ENCODE results near the gene FGFR2.

FGFR2 gene

DNA sequence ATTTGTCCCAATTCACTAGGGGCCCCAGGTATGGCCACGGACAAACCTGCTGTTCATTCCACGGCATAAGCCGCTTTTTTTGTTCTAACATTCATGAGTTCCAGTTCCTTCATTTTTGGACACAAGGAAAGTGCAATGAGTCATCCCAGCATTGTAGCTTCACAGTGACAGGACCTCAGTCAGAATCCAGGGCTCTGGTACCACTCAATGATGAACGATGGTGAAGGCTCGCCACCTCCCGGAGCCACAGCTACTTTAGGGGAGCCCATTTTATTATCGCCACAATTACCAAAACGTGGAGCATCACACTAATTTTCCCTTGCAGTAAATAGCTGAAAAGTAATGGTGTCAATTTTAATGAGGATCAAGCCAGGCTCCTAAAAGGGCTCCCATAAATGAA is 62.9 kb downstream of the FGFR2 start:
- DNase-seq (ENCODE audit: extremely low read depth, low read depth): no peak
- H3K4me3 ChIP-seq (replicated peaks; ENCODE audit: low read depth, low read length): no peak overlapping the region
- TF ChIP-seq CTCF (IDR thresholded peaks at IDR 0.05; ENCODE audit: low read depth, low read length, missing control alignments): no peak

- H3K4me3 ChIP-seq (replicated peaks; ENCODE audit: low read depth, low read length): no peak overlapping the region
- DNase-seq (ENCODE audit: extremely low read depth, low read depth): no peak
- TF ChIP-seq CTCF (IDR thresholded peaks at IDR 0.05; ENCODE audit: low read depth, low read length, missing control alignments): no peak
These were observed 65.9 kb downstream of the FGFR2 start for GRCh38 chr10:121532292-121532864.

GRCh38 chr10:121531830-121532178 is 66.4 kb downstream of the FGFR2 start:
- TF ChIP-seq CTCF (IDR thresholded peaks at IDR 0.05; ENCODE audit: low read depth, low read length, missing control alignments): no peak

DNA sequence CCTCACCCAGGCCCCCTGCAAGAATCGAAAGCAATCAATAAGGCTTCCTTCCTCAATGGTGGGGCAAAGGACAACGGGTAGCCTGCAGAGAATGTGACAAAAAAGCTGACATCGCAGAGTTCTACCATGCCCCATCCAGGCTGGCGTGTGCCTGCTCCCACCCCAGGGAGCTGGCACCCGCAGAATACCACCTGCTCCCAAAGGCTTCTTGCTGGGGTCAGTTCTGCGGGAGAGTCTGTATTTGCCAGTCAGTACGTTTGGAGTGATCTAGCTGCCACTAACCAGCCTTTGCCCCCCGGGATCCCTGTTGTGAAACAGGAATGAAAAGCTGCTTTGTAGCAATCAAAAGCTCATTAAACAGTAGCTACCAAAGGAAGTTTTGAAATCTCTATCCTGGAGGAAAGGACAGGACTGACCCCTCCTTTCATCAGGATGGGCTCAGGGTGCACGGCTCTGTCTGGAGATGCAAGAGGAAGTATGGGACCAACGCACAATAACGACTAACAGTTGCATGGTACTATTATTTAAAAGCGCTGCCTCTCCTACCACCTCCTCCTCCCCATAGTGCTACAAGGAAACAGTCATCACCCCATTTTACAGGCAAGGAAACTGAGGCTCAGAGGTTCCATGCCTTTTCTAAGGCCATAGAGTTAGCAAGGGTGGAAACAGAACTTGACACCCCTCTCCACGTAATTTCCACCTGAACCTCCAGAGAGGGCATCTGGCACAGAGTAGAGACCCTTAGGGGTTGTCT is 67.0 kb downstream of the FGFR2 start:
- no peak overlapping the region for H3K4me3 ChIP-seq (replicated peaks; ENCODE audit: low read depth, low read length)
- TF ChIP-seq CTCF (IDR thresholded peaks at IDR 0.05; ENCODE audit: low read depth, low read length, missing control alignments): no peak
- DNase-seq (ENCODE audit: extremely low read depth, low read depth): no peak

More at GRCh38 chr10:121531830-121532178, 66.4 kb downstream of the FGFR2 start:
- no peak overlapping the region for H3K4me3 ChIP-seq (replicated peaks; ENCODE audit: low read depth, low read length)
- DNase-seq (ENCODE audit: extremely low read depth, low read depth): no peak

GRCh38 chr10:121530481-121531075 is 67.7 kb downstream of the FGFR2 start:
- no peak for TF ChIP-seq CTCF (IDR thresholded peaks at IDR 0.05; ENCODE audit: low read depth, low read length, missing control alignments)
- no peak overlapping the region for H3K4me3 ChIP-seq (replicated peaks; ENCODE audit: low read depth, low read length)
- no peak for DNase-seq (ENCODE audit: extremely low read depth, low read depth)

- H3K4me3 ChIP-seq (replicated peaks; ENCODE audit: low read depth, low read length): no peak overlapping the region
- no peak for TF ChIP-seq CTCF (IDR thresholded peaks at IDR 0.05; ENCODE audit: low read depth, low read length, missing control alignments)
- no peak for DNase-seq (ENCODE audit: extremely low read depth, low read depth)
These were observed 70.6 kb downstream of the FGFR2 start for GRCh38 chr10:121527690-121528089.
